ENCODE measurements around the gene HECW1. TPM values are rescaled to one million over a fixed set of nuclear protein-coding genes. Genes with fewer than 3 reads are reported as not detected.
A peak's percentile ranks its signal among the peaks of the same experiment; 100 is the strongest.

Gene HECW1
- total RNA-seq, 1 experiment from 2014 or later: 19.1 TPM

DNA sequence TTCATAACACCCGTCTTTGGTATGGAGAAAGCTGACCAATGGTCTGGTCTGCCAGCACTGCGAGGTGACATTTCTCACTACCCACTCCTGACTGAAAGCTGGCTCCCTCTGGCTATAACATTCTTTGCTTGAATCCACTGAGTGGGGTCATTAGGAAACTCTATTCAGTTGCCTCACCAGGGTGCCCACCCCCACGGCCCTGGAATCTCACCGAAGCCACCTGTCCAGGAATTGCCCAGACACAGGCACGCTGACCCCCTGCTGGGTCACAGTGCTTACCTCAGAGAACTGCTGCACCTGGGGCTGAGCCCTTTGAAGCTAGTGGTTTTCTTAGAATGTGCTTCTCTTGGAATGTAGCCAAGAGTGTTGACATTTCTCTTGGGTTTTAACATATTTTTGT is 28.6 kb downstream of the HECW1 start:
- Histone ChIP-seq H3K27me3 (replicated peaks) (no peaks in the 10 kb centered on the region), H3K27ac (no peak overlapping the region), H3K36me3 (no peaks in the 10 kb centered on the region), H3K4me3 (no peak overlapping the region), H3K9me3 (replicated peaks) (no peaks in the 10 kb centered on the region), H3K4me1 (replicated peaks) (peaks cover 36% of the 10 kb centered on the region)
- DNase-seq (ENCODE audit: low read depth in 1 of 2, low spot score in 2 of 2): no peak

DNA sequence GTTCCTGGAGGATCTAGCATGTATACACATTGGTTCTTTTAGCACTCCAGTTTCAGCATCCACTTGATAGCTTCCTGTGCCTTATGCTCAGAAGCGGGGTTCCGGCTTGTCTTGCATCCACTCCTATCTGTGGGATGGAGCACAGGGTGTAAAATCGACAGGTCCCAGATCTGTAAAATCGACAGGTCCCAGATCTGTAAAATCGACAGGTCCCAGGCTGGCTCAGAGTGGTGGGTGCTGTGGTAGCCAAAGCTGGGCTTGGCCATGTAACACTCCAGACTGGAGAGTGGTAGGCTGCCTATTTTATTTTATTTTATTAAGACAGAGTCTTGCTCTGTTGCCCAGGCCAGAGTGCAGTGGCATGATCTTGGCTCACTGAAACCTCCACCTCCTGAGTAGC is 30.3 kb downstream of the HECW1 start:
- no peak for DNase-seq (ENCODE audit: low read depth in 1 of 2, low spot score in 2 of 2)

DNA sequence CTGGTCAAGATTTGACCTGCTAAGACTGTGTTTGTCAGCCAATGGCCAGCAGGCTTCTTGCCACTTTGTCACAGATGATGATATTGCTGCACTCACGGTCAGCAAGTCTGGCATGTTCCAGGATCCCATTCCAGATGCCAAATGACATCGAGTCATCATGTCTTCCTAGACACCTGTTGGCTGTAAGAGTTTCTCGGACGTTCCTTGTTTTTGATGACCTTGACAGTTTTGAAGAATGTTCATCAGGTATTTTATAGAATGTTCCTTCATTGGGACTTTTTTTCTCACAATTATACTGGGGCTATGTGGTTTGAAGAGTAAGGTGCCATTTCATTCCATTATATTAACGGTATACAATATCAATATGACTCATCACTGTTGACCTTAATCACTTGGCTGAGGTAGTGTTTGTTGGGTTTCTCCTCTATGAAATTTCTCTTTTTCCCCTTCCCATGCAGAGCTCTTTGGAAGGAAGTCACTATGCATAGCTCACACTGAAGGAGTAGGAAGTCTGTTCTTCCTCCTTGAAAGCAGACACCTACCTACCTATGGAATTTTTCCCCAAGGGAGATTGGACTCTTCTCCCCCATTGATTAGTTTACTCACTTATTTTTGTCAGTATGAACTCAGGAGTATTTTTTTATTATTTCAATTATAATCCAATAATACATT is 31.6 kb downstream of the HECW1 start:
- Histone ChIP-seq H3K27ac (no peak overlapping the region), H3K4me3 (no peak overlapping the region), H3K4me1 (replicated peaks) (peaks cover 8% of the 10 kb centered on the region), H3K9me3 (replicated peaks) (no peaks in the 10 kb centered on the region), H3K36me3 (no peaks in the 10 kb centered on the region), H3K27me3 (replicated peaks) (no peaks in the 10 kb centered on the region)
- no peak for DNase-seq (ENCODE audit: low read depth in 1 of 2, low spot score in 2 of 2)

More for the DNA sequence above, 30.3 kb downstream of the HECW1 start:
- no peaks in the 10 kb centered on the region for H3K9me3 ChIP-seq (replicated peaks)
- H3K27me3 ChIP-seq (replicated peaks): no peaks in the 10 kb centered on the region
- H3K27ac ChIP-seq: no peak overlapping the region
- peaks cover 22% of the 10 kb centered on the region for H3K4me1 ChIP-seq (replicated peaks)
- H3K4me3 ChIP-seq: no peak overlapping the region
- H3K36me3 ChIP-seq: no peaks in the 10 kb centered on the region

DNA sequence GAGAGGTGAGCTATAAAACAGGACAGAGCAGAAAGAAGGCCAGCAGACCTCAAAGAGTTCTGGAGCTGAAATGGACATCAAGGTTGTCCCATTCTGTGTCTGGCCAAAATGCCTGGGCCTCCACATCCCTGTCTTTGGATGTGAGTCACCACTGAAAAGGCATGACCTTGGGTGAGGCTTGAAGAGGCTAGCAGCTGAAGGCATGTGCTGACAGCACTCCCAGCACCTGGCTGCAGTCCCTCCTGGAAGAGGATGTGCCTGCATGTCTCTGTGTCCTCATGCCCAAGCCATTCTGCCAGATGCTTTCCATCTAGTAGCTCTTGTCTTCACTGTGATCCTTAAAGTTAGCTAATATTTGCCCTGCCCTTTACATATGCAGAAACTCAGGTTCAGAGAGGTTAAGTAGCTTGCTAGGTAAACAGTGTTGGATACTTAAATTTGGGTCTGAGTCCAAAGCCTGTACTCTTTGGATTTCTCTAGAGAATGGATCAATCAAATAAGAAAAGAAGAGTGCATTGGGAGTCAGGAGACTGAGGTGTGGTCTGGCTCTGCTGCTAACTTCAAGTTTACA is 35.8 kb downstream of the HECW1 start:
- Histone ChIP-seq H3K27me3 (replicated peaks) (no peaks in the 10 kb centered on the region), H3K27ac (no peak overlapping the region), H3K4me3 (no peak overlapping the region), H3K36me3 (no peaks in the 10 kb centered on the region), H3K9me3 (replicated peaks) (no peaks in the 10 kb centered on the region), H3K4me1 (replicated peaks) (no peaks in the 10 kb centered on the region)
- DNase-seq (ENCODE audit: low read depth in 1 of 2, low spot score in 2 of 2): no peak

DNA sequence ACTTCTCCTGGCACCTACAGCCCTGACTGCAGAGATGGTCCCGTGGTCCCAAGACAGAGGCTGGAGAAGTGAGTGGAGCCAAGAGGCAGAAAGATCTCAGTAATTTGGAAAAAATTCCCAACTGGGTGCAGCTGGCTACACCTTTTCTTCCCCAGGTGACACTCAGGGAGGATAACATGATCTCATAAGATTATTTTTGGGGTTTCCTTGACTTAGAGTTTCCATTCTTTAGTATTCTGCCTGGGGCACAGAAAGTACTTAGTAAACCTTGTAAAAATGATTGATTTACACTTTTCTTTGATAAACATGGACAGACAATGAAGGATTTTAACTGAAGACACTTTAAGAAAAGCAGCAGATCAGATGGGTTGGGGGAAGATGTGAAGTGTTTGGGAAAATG is 38.6 kb downstream of the HECW1 start:
- H3K27me3 ChIP-seq (replicated peaks): no peaks in the 10 kb centered on the region
- no peaks in the 10 kb centered on the region for H3K4me1 ChIP-seq (replicated peaks)
- H3K27ac ChIP-seq: no peak overlapping the region
- DNase-seq (ENCODE audit: low read depth in 1 of 2, low spot score in 2 of 2): no peak
- no peaks in the 10 kb centered on the region for H3K36me3 ChIP-seq
- no peak overlapping the region for H3K4me3 ChIP-seq
- H3K9me3 ChIP-seq (replicated peaks): no peaks in the 10 kb centered on the region

DNA sequence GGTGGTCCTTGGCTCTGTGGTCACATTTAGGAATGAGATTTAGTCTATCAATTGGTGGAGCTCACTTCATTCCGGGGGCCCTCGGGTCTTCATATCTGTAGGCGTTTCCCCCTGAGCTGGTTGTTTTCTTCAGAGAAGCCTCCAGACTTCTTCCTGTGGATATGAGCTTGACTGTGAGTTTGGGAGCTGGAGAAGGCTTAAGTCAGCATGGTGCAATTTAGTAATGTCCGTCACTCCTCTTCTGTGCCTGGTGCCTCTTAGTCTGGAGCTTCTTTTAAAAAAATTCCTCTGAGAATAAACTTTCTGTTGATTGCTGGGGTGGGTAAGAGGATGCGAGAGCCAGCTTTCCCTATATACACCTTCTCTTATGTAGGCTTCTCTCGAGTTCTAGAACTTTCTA is 40.2 kb downstream of the HECW1 start:
- no peaks in the 10 kb centered on the region for H3K27me3 ChIP-seq (replicated peaks)
- H3K27ac ChIP-seq: no peak overlapping the region
- no peaks in the 10 kb centered on the region for H3K9me3 ChIP-seq (replicated peaks)
- no peaks in the 10 kb centered on the region for H3K36me3 ChIP-seq
- no peak overlapping the region for H3K4me3 ChIP-seq
- no peak for DNase-seq (ENCODE audit: low read depth in 1 of 2, low spot score in 2 of 2)
- H3K4me1 ChIP-seq (replicated peaks): no peaks in the 10 kb centered on the region

DNA sequence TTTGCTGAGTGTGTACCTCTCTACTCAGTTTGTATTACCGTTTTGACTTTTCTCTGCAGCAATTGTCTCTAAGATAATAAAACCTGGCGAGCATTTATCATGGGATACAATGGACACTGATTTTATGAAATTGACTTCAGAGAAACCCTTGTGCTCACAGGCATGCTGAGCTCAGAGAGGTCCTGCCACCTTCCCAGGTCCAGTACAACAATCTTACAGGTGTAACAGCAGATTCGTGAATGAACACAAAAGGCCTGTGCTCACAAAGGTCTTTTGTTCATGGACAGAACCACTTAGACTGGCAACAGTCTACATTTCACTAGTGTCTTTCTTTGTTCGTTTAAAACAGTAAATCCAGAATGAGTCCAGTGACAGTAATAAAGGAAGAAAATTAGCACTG is 43.2 kb downstream of the HECW1 start:
- Histone ChIP-seq H3K4me1 (replicated peaks) (no peaks in the 10 kb centered on the region), H3K9me3 (replicated peaks) (no peaks in the 10 kb centered on the region), H3K4me3 (no peak overlapping the region), H3K36me3 (no peaks in the 10 kb centered on the region), H3K27ac (no peak overlapping the region), H3K27me3 (replicated peaks) (no peaks in the 10 kb centered on the region)
- DNase-seq (ENCODE audit: low read depth in 1 of 2, low spot score in 2 of 2): no peak

DNA sequence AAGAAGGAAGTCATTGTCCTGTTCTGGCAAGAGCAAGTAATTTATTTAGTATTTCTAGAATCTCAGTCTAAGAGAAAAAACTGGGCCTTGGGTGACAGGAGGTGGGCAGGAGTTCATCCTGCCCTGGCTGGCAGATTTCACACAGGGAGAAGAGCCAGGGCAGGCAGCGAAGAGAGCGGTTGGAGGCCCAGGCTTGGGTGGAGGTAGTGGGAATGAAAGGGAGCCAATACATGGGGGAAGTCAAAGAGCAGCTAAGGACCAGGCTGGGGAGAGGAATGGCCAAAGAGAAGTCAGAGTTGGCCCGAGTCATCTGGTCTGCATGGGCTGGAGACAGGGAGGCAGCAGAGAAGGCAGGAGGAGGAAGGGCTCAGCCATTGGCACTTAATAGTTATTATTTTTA is 51.4 kb downstream of the HECW1 start:
- no peak overlapping the region for H3K27ac ChIP-seq
- peaks cover 17% of the 10 kb centered on the region for H3K4me1 ChIP-seq (replicated peaks)
- H3K27me3 ChIP-seq (replicated peaks): no peaks in the 10 kb centered on the region
- no peaks in the 10 kb centered on the region for H3K36me3 ChIP-seq
- H3K4me3 ChIP-seq: no peak overlapping the region
- no peak for DNase-seq (ENCODE audit: low read depth in 1 of 2, low spot score in 2 of 2)
- no peaks in the 10 kb centered on the region for H3K9me3 ChIP-seq (replicated peaks)

DNA sequence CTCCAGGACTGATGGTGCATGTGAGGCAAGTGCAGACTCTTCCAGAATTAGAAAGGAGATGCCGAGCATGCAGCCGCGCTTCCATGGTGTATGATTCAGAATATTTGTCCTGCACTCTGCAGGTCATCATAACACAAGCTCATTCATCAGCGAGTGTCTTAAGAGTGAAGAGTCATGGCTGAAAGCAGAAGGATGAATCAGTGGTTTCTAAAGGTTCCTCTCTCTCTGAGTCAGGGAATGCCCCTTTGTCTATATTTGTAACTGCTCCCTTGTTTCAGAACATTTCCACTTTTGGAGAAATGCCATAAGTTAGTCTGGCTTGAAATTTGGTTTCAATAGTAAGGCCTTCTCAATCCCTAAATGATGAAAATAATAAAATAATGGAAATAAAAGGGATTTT is 52.3 kb downstream of the HECW1 start:
- peaks cover 17% of the 10 kb centered on the region for H3K4me1 ChIP-seq (replicated peaks)
- H3K9me3 ChIP-seq (replicated peaks): no peaks in the 10 kb centered on the region
- no peaks in the 10 kb centered on the region for H3K36me3 ChIP-seq
- DNase-seq (ENCODE audit: low read depth in 1 of 2, low spot score in 2 of 2): peak; percentile 55 to 64
- no peaks in the 10 kb centered on the region for H3K27me3 ChIP-seq (replicated peaks)
- peak overlapping the region; percentile 59 for H3K27ac ChIP-seq
- H3K4me3 ChIP-seq: no peak overlapping the region

DNA sequence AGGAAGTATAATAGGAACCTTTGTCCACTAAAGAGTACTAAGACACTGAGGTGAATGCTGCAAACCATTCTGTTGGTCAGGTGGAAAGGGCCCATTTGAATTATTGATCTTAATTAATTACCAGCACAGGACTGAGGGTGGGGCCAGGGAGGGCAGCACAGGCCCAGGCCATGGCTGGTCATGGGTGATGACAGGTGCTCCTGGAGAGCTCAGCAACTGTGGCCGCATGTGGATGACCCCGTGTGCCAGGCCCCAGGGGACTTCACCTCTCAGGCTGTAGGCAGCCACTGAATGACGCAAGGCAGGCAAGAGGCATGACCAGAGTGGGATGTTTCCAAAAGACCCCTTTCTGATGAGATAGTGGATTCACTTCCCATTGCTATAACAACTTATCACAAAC is 54.2 kb downstream of the HECW1 start:
- peaks cover 17% of the 10 kb centered on the region for H3K4me1 ChIP-seq (replicated peaks)

DNA sequence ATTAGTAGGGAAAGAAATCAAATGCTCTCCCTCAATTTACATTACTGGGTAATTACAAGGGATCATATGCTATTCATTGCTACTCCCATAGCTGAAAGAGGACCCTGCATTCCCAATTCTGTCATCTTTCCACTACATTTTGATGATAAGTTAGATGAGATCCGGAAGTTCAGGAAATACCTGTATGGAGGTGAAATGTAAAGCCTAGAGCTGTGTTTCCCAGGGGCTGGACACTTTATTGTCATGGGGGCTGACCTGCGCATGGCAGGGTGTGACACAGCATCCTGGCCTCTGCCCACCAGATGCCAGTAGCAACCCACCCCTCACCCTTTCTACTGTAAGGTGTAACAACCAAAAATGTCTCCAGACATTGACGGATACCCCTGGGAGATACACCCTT is 56.6 kb downstream of the HECW1 start:
- Histone ChIP-seq H3K27ac (no peak overlapping the region), H3K4me3 (no peak overlapping the region), H3K36me3 (no peaks in the 10 kb centered on the region), H3K9me3 (replicated peaks) (no peaks in the 10 kb centered on the region), H3K4me1 (replicated peaks) (peaks cover 17% of the 10 kb centered on the region), H3K27me3 (replicated peaks) (no peaks in the 10 kb centered on the region)
- DNase-seq (ENCODE audit: low read depth in 1 of 2, low spot score in 2 of 2): no peak

More for the DNA sequence above, 54.2 kb downstream of the HECW1 start:
- no peak for DNase-seq (ENCODE audit: low read depth in 1 of 2, low spot score in 2 of 2)
- H3K4me3 ChIP-seq: no peak overlapping the region
- no peaks in the 10 kb centered on the region for H3K27me3 ChIP-seq (replicated peaks)
- H3K9me3 ChIP-seq (replicated peaks): no peaks in the 10 kb centered on the region
- H3K27ac ChIP-seq: no peak overlapping the region
- no peaks in the 10 kb centered on the region for H3K36me3 ChIP-seq

DNA sequence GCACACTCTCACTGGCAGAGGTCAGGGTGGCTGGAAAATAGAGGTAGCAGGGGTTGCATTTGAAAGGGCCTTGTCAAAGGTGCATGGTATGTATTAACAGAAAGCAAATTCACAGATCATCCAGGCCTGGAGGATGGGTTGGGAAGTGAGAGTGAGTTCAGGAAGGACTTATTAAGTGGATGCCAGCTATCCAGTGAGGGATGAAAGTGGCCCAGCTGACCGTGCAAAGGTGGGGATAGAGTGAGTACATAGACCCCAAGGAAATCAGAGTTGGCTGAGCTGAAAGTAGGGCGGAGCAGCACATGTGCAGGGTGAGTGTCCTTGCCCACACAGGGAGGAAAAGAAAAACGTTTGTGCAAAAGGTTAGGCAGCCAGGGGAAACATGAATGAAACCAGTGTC is 58.1 kb downstream of the HECW1 start:
- Histone ChIP-seq H3K36me3 (no peaks in the 10 kb centered on the region), H3K4me1 (replicated peaks) (peaks cover 2% of the 10 kb centered on the region), H3K27ac (no peak overlapping the region), H3K27me3 (replicated peaks) (no peaks in the 10 kb centered on the region), H3K4me3 (no peak overlapping the region), H3K9me3 (replicated peaks) (no peaks in the 10 kb centered on the region)
- DNase-seq (ENCODE audit: low read depth in 1 of 2, low spot score in 2 of 2): no peak

DNA sequence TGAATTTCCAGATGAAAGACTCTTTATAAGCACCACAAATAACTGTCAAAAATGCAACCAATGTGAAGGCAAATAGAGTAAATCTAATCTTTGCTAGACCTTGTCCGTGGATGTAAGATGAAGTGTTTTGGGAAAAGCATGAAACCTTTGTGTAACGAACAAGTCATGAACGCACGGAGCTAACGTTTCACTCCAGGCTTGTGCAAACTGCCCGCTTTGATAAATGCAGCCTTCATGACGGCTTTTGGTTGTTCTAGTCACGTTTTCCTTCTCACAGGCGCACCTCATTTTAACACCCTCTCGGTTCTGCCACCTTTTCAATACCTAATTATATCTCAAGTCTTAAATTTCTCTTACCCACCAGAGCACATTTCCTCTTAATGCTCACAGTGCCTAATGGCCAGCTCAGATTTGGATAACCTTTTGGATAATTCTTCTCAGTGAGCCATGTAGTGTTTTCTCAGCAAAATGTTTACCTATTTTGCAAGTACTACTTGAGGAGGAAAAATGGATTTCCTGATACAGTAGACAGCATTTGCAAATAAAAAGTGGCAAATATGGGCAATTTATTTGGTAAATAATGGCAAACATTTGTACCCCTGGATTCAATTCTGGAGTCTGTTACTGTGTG is 63.2 kb downstream of the HECW1 start:
- no peak overlapping the region for H3K27ac ChIP-seq
- H3K4me3 ChIP-seq: no peak overlapping the region
- H3K9me3 ChIP-seq (replicated peaks): no peaks in the 10 kb centered on the region
- H3K36me3 ChIP-seq: no peaks in the 10 kb centered on the region
- no peak for DNase-seq (ENCODE audit: low read depth in 1 of 2, low spot score in 2 of 2)
- no peaks in the 10 kb centered on the region for H3K27me3 ChIP-seq (replicated peaks)
- no peaks in the 10 kb centered on the region for H3K4me1 ChIP-seq (replicated peaks)

DNA sequence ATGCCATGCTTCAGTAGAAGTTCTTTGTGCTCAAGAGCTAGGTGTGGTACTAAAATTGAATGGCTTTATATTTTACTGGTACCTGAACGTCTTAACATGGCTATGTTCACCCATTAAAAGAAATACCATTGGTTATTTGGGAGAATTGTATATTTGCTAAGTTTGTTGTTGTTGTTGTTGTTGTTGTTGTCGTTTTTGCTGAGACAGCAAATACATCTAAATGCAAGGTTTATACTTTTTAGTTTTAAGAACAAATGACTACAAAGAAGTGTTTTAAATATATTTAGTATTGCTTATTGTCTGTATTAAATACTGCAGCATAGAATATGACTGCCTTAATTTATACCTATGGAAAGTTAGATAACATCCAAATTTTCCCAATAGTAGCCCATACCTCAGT is 66.9 kb downstream of the HECW1 start:
- H3K9me3 ChIP-seq (replicated peaks): no peaks in the 10 kb centered on the region
- 0 out of 2 replicates have a peak, but pooled peaks cover 2% of the 10 kb centered on the region for H3K27me3 ChIP-seq (replicated peaks)
- no peak for DNase-seq (ENCODE audit: low read depth in 1 of 2, low spot score in 2 of 2)
- H3K36me3 ChIP-seq: no peaks in the 10 kb centered on the region; the same call in 1 of the 2 replicates
- H3K4me1 ChIP-seq (replicated peaks): no peaks in the 10 kb centered on the region
- no peak overlapping the region for H3K27ac ChIP-seq
- no peak overlapping the region for H3K4me3 ChIP-seq
